IMR-90 (cell line): ENCODE measurements around the gene TCHH.

Experiments used
- BHLHE40 ChIP-seq: fragments of 150-350 bp; IDR thresholded peaks from 2 replicates; pipeline ENCODE4 v1.6.1; 2016; ENCODE audit warnings: mild to moderate bottlenecking, low read depth, low read length
- CEBPB ChIP-seq: IDR thresholded peaks from 2 replicates; pipeline ENCODE4 v1.6.1; 2012; ENCODE audit warnings: low read depth, low read length, improper control_type of control experiment
- MXI1 ChIP-seq: IDR thresholded peaks from 2 replicates; pipeline ENCODE4 v1.6.1; 2012; ENCODE audit warnings: low read depth, mild to moderate bottlenecking, low read length, moderate library complexity, borderline replicate concordance
- POLR2A ChIP-seq: IDR thresholded peaks from 2 replicates; pipeline ENCODE4 v1.6.1; 2012; ENCODE audit warnings: mild to moderate bottlenecking, low read depth, low read length
- SMC3 ChIP-seq: fragments of 150-350 bp; IDR thresholded peaks from 2 replicates; pipeline ENCODE4 v1.6.1; 2016; ENCODE audit warnings: low read depth, mild to moderate bottlenecking, antibody characterized with exemption, low read length, moderate library complexity
- TF ChIP-seq, protein P1 (sequence below): conservative IDR thresholded peaks from 2 replicates; pipeline ENCODE4 v1.5.1; 2012; ENCODE audit warnings: mild to moderate bottlenecking, low read depth, low read length, improper control_type of control experiment
- TF ChIP-seq, protein P2 (sequence below): fragments of 150-350 bp; IDR thresholded peaks from 2 replicates; pipeline ENCODE4 v1.6.1; 2016; ENCODE audit warnings: low read depth, mild to moderate bottlenecking, low read length, moderate library complexity, borderline replicate concordance

DNA sequence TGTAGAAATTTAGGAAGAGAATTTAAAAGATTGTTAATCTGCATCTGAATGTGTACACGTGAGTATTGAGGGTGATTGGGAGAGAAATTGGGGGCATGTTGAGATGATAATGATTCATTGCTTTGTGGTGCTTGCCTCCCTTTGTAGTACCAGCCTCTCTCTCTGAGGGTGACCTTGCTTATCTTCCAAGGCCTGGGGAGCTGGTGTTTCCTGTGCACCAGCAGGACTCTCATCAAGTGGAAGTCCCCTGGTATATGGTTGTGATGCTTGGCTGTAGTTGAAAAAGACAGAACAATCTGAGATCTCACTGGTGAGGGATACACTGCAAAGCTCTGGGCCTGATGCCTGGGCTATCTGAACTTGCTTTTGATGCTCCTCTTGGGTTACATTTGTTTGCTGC is 30.4 kb downstream of the TCHH start:
- TF ChIP-seq MXI1 (no peak), POLR2A (no peak), BHLHE40 (no peak), CEBPB (no peak), SMC3 (no peak)
- TF ChIP-seq, protein P1, sequence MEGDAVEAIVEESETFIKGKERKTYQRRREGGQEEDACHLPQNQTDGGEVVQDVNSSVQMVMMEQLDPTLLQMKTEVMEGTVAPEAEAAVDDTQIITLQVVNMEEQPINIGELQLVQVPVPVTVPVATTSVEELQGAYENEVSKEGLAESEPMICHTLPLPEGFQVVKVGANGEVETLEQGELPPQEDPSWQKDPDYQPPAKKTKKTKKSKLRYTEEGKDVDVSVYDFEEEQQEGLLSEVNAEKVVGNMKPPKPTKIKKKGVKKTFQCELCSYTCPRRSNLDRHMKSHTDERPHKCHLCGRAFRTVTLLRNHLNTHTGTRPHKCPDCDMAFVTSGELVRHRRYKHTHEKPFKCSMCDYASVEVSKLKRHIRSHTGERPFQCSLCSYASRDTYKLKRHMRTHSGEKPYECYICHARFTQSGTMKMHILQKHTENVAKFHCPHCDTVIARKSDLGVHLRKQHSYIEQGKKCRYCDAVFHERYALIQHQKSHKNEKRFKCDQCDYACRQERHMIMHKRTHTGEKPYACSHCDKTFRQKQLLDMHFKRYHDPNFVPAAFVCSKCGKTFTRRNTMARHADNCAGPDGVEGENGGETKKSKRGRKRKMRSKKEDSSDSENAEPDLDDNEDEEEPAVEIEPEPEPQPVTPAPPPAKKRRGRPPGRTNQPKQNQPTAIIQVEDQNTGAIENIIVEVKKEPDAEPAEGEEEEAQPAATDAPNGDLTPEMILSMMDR, result no peak
- TF ChIP-seq, protein P2, sequence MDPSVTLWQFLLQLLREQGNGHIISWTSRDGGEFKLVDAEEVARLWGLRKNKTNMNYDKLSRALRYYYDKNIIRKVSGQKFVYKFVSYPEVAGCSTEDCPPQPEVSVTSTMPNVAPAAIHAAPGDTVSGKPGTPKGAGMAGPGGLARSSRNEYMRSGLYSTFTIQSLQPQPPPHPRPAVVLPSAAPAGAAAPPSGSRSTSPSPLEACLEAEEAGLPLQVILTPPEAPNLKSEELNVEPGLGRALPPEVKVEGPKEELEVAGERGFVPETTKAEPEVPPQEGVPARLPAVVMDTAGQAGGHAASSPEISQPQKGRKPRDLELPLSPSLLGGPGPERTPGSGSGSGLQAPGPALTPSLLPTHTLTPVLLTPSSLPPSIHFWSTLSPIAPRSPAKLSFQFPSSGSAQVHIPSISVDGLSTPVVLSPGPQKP, result no peak
